ENCODE measurements around the gene NCKAP5.

Gene NCKAP5

GRCh38 chr2:132790207-132790785 lies 778.0 kb downstream of the NCKAP5 start:
- ChIA-PET POLR2A (no interaction called here), CTCF (no interaction called here)
- no peak for TF ChIP-seq CTCF (IDR thresholded peaks at IDR 0.05; ENCODE audit: insufficient read depth, low read length, missing control alignments)
- no peak overlapping the region for H3K4me3 ChIP-seq (ENCODE audit: low read depth, low read length)
- no peak for DNase-seq (ENCODE audit: low read depth, low spot score)

- no peak for TF ChIP-seq CTCF (IDR thresholded peaks at IDR 0.05; ENCODE audit: insufficient read depth, low read length, missing control alignments)
- DNase-seq (ENCODE audit: low read depth, low spot score): no peak
- ChIA-PET POLR2A (no interaction called here), CTCF (no interaction called here)
- no peak overlapping the region for H3K4me3 ChIP-seq (ENCODE audit: low read depth, low read length)
These were observed 779.2 kb downstream of the NCKAP5 start for GRCh38 chr2:132789066-132789465.

- ChIA-PET CTCF (no interaction called here), POLR2A (no interaction called here)
- no peak for DNase-seq (ENCODE audit: low read depth, low spot score)
- TF ChIP-seq CTCF (IDR thresholded peaks at IDR 0.05; ENCODE audit: insufficient read depth, low read length, missing control alignments): no peak
- H3K4me3 ChIP-seq (ENCODE audit: low read depth, low read length): no peak overlapping the region
These were observed 779.9 kb downstream of the NCKAP5 start for GRCh38 chr2:132788310-132788838.

GRCh38 chr2:132783883-132784282 lies 784.4 kb downstream of the NCKAP5 start:
- CTCF ChIA-PET: interaction anchor here (1.4 kb wide), 1 partner anchor 8 kb away, joined by 4 read pairs; no protein-coding TSS in a partner anchor
- POLR2A ChIA-PET: no interaction called here
- no peak for TF ChIP-seq CTCF (IDR thresholded peaks at IDR 0.05; ENCODE audit: insufficient read depth, low read length, missing control alignments)
- no peak overlapping the region for H3K4me3 ChIP-seq (ENCODE audit: low read depth, low read length)
- DNase-seq (ENCODE audit: low read depth, low spot score): no peak

GRCh38 chr2:132782176-132782783 lies 786.0 kb downstream of the NCKAP5 start:
- no peak for TF ChIP-seq CTCF (IDR thresholded peaks at IDR 0.05; ENCODE audit: insufficient read depth, low read length, missing control alignments)
- ChIA-PET CTCF (no interaction called here), POLR2A (no interaction called here)
- H3K4me3 ChIP-seq (ENCODE audit: low read depth, low read length): no peak overlapping the region
- DNase-seq (ENCODE audit: low read depth, low spot score): no peak

GRCh38 chr2:132780651-132781050 lies 787.6 kb downstream of the NCKAP5 start:
- no peak for TF ChIP-seq CTCF (IDR thresholded peaks at IDR 0.05; ENCODE audit: insufficient read depth, low read length, missing control alignments)
- ChIA-PET POLR2A (no interaction called here), CTCF (no interaction called here)
- H3K4me3 ChIP-seq (ENCODE audit: low read depth, low read length): no peak overlapping the region
- DNase-seq (ENCODE audit: low read depth, low spot score): no peak

Measured in AG04449 (cell line).